IMR-90 (cell line): ENCODE results near the gene RUBCN.
"Not testable (repeated sequence)": the region's sequence is repeated elsewhere in the genome, so short reads cannot be mapped to it uniquely, and the experiment has no call there.

Source experiments
- MAZ ChIP-seq: IDR thresholded peaks from 2 replicates; pipeline ENCODE4 v1.6.1; 2012; ENCODE audit warnings: low read depth, mild to moderate bottlenecking, low read length, improper control_type of control experiment, moderate library complexity, borderline replicate concordance
- POLR2A ChIP-seq: IDR thresholded peaks from 2 replicates; pipeline ENCODE4 v1.6.1; 2012; ENCODE audit warnings: mild to moderate bottlenecking, low read depth, low read length
- TF ChIP-seq, protein P1 (sequence below): conservative IDR thresholded peaks from 2 replicates; pipeline ENCODE4 v1.5.1; 2012; ENCODE audit warnings: mild to moderate bottlenecking, low read depth, low read length, improper control_type of control experiment

DNA sequence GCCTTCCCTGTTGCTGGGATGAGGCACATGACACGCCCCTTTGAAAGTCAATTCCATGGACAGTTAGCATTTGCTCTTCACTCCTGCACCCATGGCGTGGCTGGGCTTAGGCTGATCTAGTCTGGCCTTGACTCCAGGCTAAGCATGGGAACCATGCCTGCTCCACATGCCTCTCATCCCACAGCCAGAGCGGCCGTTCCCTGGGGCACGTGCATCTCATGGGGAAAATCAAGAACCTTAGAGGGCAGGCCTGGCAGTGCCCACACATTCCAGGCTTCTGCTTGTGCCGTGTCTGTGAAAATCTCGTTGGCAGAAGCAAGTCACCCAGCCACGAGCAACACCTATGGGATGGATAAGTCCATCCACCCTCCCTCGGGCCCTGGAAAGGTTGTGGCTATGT is 89.5 kb downstream of the RUBCN start:
- TF ChIP-seq, protein P1, sequence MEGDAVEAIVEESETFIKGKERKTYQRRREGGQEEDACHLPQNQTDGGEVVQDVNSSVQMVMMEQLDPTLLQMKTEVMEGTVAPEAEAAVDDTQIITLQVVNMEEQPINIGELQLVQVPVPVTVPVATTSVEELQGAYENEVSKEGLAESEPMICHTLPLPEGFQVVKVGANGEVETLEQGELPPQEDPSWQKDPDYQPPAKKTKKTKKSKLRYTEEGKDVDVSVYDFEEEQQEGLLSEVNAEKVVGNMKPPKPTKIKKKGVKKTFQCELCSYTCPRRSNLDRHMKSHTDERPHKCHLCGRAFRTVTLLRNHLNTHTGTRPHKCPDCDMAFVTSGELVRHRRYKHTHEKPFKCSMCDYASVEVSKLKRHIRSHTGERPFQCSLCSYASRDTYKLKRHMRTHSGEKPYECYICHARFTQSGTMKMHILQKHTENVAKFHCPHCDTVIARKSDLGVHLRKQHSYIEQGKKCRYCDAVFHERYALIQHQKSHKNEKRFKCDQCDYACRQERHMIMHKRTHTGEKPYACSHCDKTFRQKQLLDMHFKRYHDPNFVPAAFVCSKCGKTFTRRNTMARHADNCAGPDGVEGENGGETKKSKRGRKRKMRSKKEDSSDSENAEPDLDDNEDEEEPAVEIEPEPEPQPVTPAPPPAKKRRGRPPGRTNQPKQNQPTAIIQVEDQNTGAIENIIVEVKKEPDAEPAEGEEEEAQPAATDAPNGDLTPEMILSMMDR, result not testable (repeated sequence)
- TF ChIP-seq POLR2A, MAZ: not testable (repeated sequence)
